Thyroid gland (tissue), 4 donors: Measurements from ENCODE around the gene FOXO1.

Experiments
- POLR2A ChIP-seq, 2 donors: fragments of 450-650 bp; IDR thresholded peaks; one replicate each; pipeline ENCODE4 v1.6.1; 2017; ENCODE audit warnings: antibody characterized with exemption in 2 of 2, mild to moderate bottlenecking in 2 of 2, moderate library complexity in 1 of 2
- TF ChIP-seq, protein P1 (sequence below), 6 experiments: fragments of 200-600 bp in 3 of 6; fragments of 450-650 bp in 3 of 6; sonication (generic) in 3 of 6; IDR thresholded peaks; one replicate each; pipeline ENCODE4 v1.5.1; 2016 to 2019; ENCODE audit warnings: antibody characterized with exemption in 6 of 6, mild to moderate bottlenecking in 2 of 6, inconsistent platforms in 1 of 6, moderate library complexity in 1 of 6

DNA sequence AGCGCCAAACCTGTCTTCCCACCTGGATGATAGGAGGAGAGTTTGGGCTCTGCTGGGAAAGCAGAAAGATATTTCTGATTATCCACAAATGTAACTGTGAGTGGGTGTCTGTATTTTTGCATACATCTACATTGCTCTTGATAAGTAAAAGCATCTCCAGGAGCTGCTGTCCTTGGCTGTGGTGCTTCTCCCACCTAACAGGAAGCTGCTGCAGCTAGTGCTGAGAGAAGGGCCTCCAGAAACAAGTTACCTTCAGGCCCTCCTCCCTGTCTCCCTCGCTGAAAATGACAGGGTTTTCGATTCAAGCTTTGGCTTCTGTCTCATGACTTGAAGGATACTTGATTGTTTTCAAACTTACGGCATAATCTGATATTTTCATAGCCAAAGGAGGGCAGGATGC, 90.1 kb downstream of the FOXO1 start:
- TF ChIP-seq, protein P1, sequence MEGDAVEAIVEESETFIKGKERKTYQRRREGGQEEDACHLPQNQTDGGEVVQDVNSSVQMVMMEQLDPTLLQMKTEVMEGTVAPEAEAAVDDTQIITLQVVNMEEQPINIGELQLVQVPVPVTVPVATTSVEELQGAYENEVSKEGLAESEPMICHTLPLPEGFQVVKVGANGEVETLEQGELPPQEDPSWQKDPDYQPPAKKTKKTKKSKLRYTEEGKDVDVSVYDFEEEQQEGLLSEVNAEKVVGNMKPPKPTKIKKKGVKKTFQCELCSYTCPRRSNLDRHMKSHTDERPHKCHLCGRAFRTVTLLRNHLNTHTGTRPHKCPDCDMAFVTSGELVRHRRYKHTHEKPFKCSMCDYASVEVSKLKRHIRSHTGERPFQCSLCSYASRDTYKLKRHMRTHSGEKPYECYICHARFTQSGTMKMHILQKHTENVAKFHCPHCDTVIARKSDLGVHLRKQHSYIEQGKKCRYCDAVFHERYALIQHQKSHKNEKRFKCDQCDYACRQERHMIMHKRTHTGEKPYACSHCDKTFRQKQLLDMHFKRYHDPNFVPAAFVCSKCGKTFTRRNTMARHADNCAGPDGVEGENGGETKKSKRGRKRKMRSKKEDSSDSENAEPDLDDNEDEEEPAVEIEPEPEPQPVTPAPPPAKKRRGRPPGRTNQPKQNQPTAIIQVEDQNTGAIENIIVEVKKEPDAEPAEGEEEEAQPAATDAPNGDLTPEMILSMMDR (IDR thresholded peaks at IDR 0.05) = no peak
- no peak for TF ChIP-seq POLR2A (IDR thresholded peaks at IDR 0.05)
